ENCODE measurements around the gene IZUMO1R.

DNA sequence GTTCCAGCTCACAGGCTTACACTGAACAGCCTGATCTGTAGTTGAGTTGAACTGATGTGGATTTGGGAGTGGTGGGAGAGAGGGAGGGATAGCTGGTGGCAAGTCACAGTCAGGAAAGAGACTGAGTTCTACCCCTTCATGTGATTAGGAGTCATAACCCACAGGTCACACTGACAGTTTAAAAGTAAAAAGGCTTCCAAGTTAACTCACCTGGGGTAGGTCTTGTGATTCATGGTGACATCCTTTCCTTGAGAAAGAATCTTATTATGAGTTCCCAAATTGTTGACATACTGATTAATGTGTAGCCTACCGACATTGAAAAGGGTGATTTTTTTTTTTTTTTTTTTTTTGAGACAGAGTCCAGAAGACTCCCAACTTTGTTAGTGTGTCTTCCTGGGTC lies 5.4 kb downstream of the IZUMO1R start:
- TF ChIP-seq CTCF (conservative IDR thresholded peaks at IDR 0.05; ENCODE audit: low read depth, low read length) (no peak), EZH2 (IDR thresholded peaks at IDR 0.05; ENCODE audit: low read length, unreplicated experiment) (no peak), EZH2phosphoT487 (IDR thresholded peaks at IDR 0.05; ENCODE audit: borderline replicate concordance, low read length) (no peak)
